Kidney (tissue), 14 donors: Measurements from ENCODE around the gene SMTNL2. TPM values are rescaled to one million over a fixed set of nuclear protein-coding genes. Genes with fewer than 3 reads are reported as not detected.
A peak's percentile ranks its signal among the peaks of the same experiment; 100 is the strongest.

ENCODE experiments used
- DNase-seq, 5 donors: peaks; one replicate each; pipeline ENCODE4 v3.0.0-alpha.2; 2013 to 2020
- FAIRE-seq: peaks from 2 replicates; lab custom pipeline; 2012; peaks lifted over from hg19 to GRCh38; lab: Jason Lieb, UNC
- H3K27ac ChIP-seq, 2 donors: one replicate each; pipeline ENCODE4 v1.7.0; 2013; ENCODE audit warnings: low read depth in 2 of 2, low read length in 2 of 2, inconsistent platforms in 1 of 2
- H3K27me3 ChIP-seq: one replicate; pipeline ENCODE4 v1.7.1; 2013; ENCODE audit warnings: low read length, inconsistent platforms; ENCODE audit not compliant: control insufficient read depth, insufficient read depth
- H3K36me3 ChIP-seq, 3 donors: one replicate each; pipeline versions ENCODE4 v1.7.0 to v1.7.1; 2013; ENCODE audit warnings: low read length in 3 of 3, control low read depth in 1 of 3, inconsistent platforms in 1 of 3; ENCODE audit not compliant: insufficient read depth in 3 of 3, control insufficient read depth in 2 of 3
- H3K4me1 ChIP-seq, 3 donors: one replicate each; pipeline versions ENCODE4 v1.7.0 to v1.7.1; 2013; ENCODE audit warnings: low read length in 3 of 3, inconsistent platforms in 1 of 3, low read depth in 1 of 3; ENCODE audit not compliant: control insufficient read depth in 2 of 3, insufficient read depth in 2 of 3
- H3K4me3 ChIP-seq, 3 donors: one replicate each; pipeline versions ENCODE4 v1.7.0 to v1.8.1; 2013; ENCODE audit warnings: low read length in 3 of 3, control low read depth in 1 of 3, inconsistent platforms in 1 of 3
- H3K9ac ChIP-seq, 3 donors: one replicate each; pipeline versions ENCODE4 v1.7.0 to v1.7.1; 2013; ENCODE audit warnings: low read length in 3 of 3, control low read depth in 1 of 3, inconsistent platforms in 1 of 3
- H3K9me3 ChIP-seq, 3 donors: one replicate each; pipeline versions ENCODE4 v1.7.0 to v1.7.1; 2013; ENCODE audit warnings: low read length in 3 of 3, control low read depth in 1 of 3, inconsistent platforms in 1 of 3; ENCODE audit not compliant: control insufficient read depth in 2 of 3, insufficient read depth in 1 of 3
- intact Hi-C: fragments of 100-400 bp; cut with DNase I; formaldehyde crosslinking; loops from one replicate; pipeline ENCODE4 v1.11.1; 2022
- polyA plus RNA-seq: library from polyadenylated mRNA; stranded (reverse); fragments of 350-450 nt; fragmentation: Illumina TruSeq; extraction: RNeasy Lipid Tissue Mini Kit (QIAGEN cat#74804); gene quantifications from one replicate; pipeline ENCODE4 v1.2.3, GENCODE V29; 2014; ENCODE audit warnings: low read depth, low replicate concordance; ENCODE audit not compliant: insufficient read depth
- total RNA-seq: library from RNA; stranded (reverse); fragmentation: NEBNext Ultra II Directional; extraction: Animal tissue kit (Norgen Biotek cat#: 25700); gene quantifications from one replicate; pipeline ENCODE4 v1.2.1, GENCODE V29; 2021
- TF ChIP-seq, protein P1 (sequence below): IDR thresholded peaks from 3 replicates; pipeline ENCODE4 v1.5.1; 2012; ENCODE audit warnings: mild to moderate bottlenecking, moderate library complexity, borderline replicate concordance; ENCODE audit not compliant: insufficient read depth; ENCODE audit errors: extremely low read depth
- donor health status: control.
- donor health status: control.
- donor health status: control.
- donor health status: control.
- donor health status: control.
- donor health status: DM: yes; HTN: yes; CAD: no.
- donor health status: Normal renal cell carcinoma (clear cell type).

Gene SMTNL2
- total and polyA plus RNA-seq, 2 donors from 2014 or later: 25.6 to 58.1 TPM

DNA sequence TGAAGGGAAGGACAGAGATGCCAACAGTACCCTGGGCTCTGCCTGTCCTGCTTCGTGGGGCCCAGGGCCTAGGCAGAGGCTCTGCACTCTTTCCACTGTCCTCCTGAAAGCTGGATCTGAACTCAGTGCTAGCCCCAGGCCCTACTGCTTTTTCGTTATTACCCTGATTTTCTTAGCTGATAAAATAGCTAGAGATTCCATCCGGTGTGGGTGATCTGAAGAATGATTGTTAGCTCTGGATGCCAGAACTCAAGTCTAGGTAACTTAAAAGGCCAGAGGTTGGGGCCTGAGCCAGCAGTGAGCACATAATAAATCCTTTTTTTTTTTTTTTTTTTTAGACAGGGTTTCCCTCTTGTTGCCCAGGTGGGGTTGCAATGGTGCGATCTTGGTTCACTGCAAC is 27.3 kb upstream of the SMTNL2 start:
- intact Hi-C loops: no loop called here
- Histone ChIP-seq H3K9me3 (no peaks in the 10 kb centered on the region), H3K4me3 (no peak overlapping the region), H3K27ac (no peak overlapping the region), H3K27me3 (no peaks in the 10 kb centered on the region), H3K4me1 (peaks cover 4 to 29% (median 23%) of the 10 kb centered on the region in 3 donors), H3K36me3 (peaks cover 0 to 3% (median 0%) of the 10 kb centered on the region in 3 donors), H3K9ac (no peak overlapping the region)
- TF ChIP-seq, protein P1, sequence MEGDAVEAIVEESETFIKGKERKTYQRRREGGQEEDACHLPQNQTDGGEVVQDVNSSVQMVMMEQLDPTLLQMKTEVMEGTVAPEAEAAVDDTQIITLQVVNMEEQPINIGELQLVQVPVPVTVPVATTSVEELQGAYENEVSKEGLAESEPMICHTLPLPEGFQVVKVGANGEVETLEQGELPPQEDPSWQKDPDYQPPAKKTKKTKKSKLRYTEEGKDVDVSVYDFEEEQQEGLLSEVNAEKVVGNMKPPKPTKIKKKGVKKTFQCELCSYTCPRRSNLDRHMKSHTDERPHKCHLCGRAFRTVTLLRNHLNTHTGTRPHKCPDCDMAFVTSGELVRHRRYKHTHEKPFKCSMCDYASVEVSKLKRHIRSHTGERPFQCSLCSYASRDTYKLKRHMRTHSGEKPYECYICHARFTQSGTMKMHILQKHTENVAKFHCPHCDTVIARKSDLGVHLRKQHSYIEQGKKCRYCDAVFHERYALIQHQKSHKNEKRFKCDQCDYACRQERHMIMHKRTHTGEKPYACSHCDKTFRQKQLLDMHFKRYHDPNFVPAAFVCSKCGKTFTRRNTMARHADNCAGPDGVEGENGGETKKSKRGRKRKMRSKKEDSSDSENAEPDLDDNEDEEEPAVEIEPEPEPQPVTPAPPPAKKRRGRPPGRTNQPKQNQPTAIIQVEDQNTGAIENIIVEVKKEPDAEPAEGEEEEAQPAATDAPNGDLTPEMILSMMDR: no peak
- DNase-seq (peak in 2 of 5 donors; percentile 25 to 37), FAIRE-seq (no peak)

DNA sequence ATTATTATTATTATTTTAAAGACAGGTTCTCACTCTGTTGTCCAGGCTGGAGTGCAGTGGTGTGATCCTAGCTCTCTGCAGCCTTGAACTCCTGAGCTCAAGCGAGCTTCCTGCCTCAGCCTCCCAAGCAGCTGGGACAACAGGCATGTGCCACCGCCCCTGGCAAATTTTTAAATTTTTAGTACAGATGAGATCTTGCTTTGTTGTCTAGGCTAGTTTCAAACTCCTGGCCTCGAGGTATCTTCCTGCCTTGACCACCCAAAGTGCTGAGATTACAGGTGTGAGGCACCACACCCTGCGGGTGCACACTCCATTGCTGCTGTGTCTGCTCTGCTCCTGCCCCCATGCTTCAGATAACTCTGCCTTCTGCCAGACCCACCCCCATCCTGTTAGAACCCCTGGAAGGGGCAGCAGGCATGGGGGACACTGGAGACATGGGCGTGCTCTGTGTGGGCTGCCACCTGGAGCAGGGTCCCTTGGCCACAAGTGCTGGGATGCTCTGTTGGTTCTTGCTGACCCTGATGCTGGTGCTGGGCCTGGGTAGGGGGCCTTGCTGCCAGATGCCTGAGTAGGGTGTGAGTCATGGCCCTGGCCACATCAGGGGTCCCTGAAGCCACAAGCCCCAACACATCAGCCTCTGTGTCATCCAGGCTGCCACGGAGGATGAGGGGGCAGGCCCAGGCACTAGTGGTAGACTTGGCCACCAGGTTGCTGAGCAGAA is 26.5 kb upstream of the SMTNL2 start:
- DNase-seq (peak in 2 of 5 donors; percentile 35 to 61), FAIRE-seq (no peak)

DNA sequence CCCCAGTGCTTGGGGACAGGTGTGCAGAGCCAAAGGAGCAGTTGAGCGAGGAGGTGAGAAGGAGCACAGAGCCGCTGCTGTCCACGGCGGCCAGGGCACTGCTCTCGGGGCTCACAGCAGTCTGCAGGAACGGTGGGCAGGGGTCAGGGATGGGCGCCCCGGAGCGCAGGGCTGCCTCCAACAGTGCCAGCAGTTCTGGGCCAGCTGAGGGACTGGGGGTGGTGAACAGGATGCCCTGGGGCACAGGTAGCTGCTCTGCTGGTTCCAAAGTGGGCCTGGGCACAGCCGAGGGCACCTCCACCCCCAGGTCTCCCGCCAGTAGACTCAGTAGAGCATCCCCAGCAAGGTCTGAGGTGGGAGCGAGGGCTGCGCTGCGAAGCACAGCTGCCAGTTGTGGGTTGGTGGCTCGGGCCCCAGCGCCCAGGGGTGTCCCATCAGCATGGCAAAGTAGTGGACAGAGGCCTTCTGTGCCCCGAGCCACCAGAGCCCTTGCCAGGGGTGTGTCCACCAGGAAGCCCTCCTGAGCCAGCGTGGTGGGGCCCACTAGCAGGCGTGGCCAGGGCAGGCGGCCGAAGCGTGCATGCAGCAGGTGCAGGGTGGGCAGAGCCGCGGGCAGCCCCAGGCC is 25.9 kb upstream of the SMTNL2 start:
- H3K9me3 ChIP-seq: no peaks in the 10 kb centered on the region
- TF ChIP-seq, protein P1: no peak
- H3K4me3 ChIP-seq: no peak overlapping the region
- H3K4me1 ChIP-seq: peaks cover 4 to 31% (median 29%) of the 10 kb centered on the region in 3 donors
- DNase-seq (peak in 2 of 5 donors; percentile 56 to 71), FAIRE-seq (no peak)
- H3K9ac ChIP-seq: no peak overlapping the region
- H3K27ac ChIP-seq: no peak overlapping the region
- H3K36me3 ChIP-seq: no peaks in the 10 kb centered on the region
- no peaks in the 10 kb centered on the region for H3K27me3 ChIP-seq
- intact Hi-C loops: no loop called here

More for the DNA sequence above, 26.5 kb upstream of the SMTNL2 start:
- Histone ChIP-seq H3K9ac (no peak overlapping the region), H3K4me1 (peaks cover 4 to 31% (median 29%) of the 10 kb centered on the region in 3 donors), H3K4me3 (no peak overlapping the region), H3K9me3 (no peaks in the 10 kb centered on the region), H3K27me3 (no peaks in the 10 kb centered on the region), H3K36me3 (peaks cover 0 to 3% (median 0%) of the 10 kb centered on the region in 3 donors), H3K27ac (no peak overlapping the region)
- TF ChIP-seq, protein P1: no peak
- intact Hi-C loops: no loop called here
